ENCODE data around the gene NTNG1. TPM values are rescaled to one million over a fixed set of nuclear protein-coding genes. Genes with fewer than 3 reads are reported as not detected.

The NTNG1 gene
- total RNA-seq, 4 donors from 2014 or later: 0.41 to 1.3 TPM; not detected in 2

DNA sequence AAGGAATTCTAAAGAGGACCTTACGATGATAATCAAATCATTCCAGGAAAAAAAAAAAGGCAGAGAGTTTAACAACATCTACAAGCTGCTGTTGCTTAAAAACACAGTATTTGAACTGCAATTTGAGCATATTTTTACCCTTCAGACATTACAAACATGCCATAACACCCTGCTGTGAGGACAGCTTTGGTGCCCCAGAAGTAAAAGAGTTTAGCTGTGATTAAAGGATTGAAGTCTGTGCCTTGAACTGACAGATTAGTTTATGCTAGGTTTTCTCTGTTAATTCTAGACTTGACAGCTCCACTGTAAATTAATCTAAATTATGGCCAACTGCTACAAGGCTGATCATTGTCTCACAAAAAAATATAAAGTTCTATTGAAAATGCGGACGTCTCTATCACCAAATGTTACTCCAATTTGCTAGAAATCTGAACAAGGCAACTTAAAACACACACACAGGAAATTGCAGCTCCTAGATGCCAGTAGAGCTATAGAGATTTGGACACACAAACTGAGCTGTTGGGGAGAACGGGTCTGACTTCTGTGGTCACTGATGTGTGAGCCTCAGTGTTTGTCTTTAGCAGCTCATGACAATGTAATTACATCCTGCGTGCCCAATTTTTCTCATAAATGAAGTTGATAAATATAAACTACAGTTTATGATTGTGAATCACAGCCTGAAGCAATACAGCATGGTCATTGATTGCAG is 217.9 kb downstream of the NTNG1 start:
- H3K27ac ChIP-seq: no peak overlapping the region
- H3K36me3 ChIP-seq: no peaks in the 10 kb centered on the region
- no peak overlapping the region for H3K4me3 ChIP-seq
- 45 to 53% methylated on average over 5 of the region's 5 CpGs for whole genome bisulfite sequencing, 2 donors
- no peaks in the 10 kb centered on the region for H3K27me3 ChIP-seq
- no peaks in the 10 kb centered on the region for H3K9me3 ChIP-seq
- no peaks in the 10 kb centered on the region for H3K4me1 ChIP-seq
- intact Hi-C loops (cut with DNase I): no loop called here
- no peak for DNase-seq
- TF ChIP-seq POLR2A (IDR thresholded peaks at IDR 0.05): no peak
- TF ChIP-seq, protein P1, sequence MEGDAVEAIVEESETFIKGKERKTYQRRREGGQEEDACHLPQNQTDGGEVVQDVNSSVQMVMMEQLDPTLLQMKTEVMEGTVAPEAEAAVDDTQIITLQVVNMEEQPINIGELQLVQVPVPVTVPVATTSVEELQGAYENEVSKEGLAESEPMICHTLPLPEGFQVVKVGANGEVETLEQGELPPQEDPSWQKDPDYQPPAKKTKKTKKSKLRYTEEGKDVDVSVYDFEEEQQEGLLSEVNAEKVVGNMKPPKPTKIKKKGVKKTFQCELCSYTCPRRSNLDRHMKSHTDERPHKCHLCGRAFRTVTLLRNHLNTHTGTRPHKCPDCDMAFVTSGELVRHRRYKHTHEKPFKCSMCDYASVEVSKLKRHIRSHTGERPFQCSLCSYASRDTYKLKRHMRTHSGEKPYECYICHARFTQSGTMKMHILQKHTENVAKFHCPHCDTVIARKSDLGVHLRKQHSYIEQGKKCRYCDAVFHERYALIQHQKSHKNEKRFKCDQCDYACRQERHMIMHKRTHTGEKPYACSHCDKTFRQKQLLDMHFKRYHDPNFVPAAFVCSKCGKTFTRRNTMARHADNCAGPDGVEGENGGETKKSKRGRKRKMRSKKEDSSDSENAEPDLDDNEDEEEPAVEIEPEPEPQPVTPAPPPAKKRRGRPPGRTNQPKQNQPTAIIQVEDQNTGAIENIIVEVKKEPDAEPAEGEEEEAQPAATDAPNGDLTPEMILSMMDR (IDR thresholded peaks at IDR 0.05): no peak

- no peak for TF ChIP-seq POLR2A (IDR thresholded peaks at IDR 0.05)
- TF ChIP-seq, protein P1 (IDR thresholded peaks at IDR 0.05): no peak
- no peak overlapping the region for H3K27ac ChIP-seq
- WGBS, 2 donors: 61 to 65% methylated on average over 5 of the region's 5 CpGs
- no peaks in the 10 kb centered on the region for H3K9me3 ChIP-seq
- H3K4me1 ChIP-seq: no peaks in the 10 kb centered on the region
- intact Hi-C loops (cut with DNase I): no loop called here
- H3K4me3 ChIP-seq: no peak overlapping the region
- no peaks in the 10 kb centered on the region for H3K27me3 ChIP-seq
- no peak for DNase-seq
- H3K36me3 ChIP-seq: no peaks in the 10 kb centered on the region
These were observed 218.8 kb downstream of the NTNG1 start for GRCh38 chr1:107359472-107360241.

- intact Hi-C loops (cut with DNase I): no loop called here
- Histone ChIP-seq H3K9me3 (no peaks in the 10 kb centered on the region), H3K4me1 (no peaks in the 10 kb centered on the region), H3K27me3 (no peaks in the 10 kb centered on the region), H3K27ac (no peak overlapping the region), H3K4me3 (no peak overlapping the region), H3K36me3 (no peaks in the 10 kb centered on the region)
- DNase-seq: no peak
- WGBS, 2 donors: 84 to 89% methylated on average over 3 of the region's 3 CpGs
- no peak for TF ChIP-seq POLR2A (IDR thresholded peaks at IDR 0.05)
- TF ChIP-seq, protein P1 (IDR thresholded peaks at IDR 0.05): no peak
These were observed 221.8 kb downstream of the NTNG1 start for GRCh38 chr1:107362468-107363140.

- 67 to 72% methylated on average over 1 of the region's 1 CpG for WGBS, 2 donors
- TF ChIP-seq POLR2A (IDR thresholded peaks at IDR 0.05): no peak
- TF ChIP-seq, protein P1 (IDR thresholded peaks at IDR 0.05): no peak
- no peaks in the 10 kb centered on the region for H3K9me3 ChIP-seq
- no peak for DNase-seq
- no peaks in the 10 kb centered on the region for H3K4me1 ChIP-seq
- no peak overlapping the region for H3K27ac ChIP-seq
- intact Hi-C loops (cut with DNase I): no loop called here
- no peaks in the 10 kb centered on the region for H3K36me3 ChIP-seq
- no peaks in the 10 kb centered on the region for H3K27me3 ChIP-seq
- no peak overlapping the region for H3K4me3 ChIP-seq
These were observed 222.3 kb downstream of the NTNG1 start for GRCh38 chr1:107363154-107363553.

Measured in esophagus squamous epithelium (tissue), 5 donors.